ENCODE results near the gene GNAT1.

GNAT1 gene

GRCh38 chr3:50177346-50177745 is 14.1 kb upstream of the GNAT1 start:
- no peak for DNase-seq (ENCODE audit: low read depth, low spot score)

DNA sequence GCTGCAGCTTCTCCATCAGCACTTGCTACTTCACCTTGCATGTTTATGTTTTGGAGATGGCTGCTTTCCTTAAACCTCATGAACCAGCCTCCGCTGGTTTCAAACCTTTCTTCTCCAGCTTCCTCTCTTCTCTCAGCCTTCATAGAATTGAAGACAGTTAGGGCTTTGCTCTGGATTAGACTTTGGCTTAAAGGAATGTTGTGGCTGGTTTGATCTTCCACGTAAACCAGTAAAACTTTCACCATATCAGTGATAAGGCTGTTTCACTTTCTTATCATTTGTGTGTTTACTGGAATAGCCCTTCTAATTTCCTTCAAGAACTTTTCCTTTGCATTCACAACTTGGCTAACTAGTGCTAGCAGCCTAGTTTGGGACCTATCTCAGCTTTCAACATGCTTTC is 11.7 kb upstream of the GNAT1 start:
- DNase-seq (ENCODE audit: low read depth, low spot score): no peak

DNA sequence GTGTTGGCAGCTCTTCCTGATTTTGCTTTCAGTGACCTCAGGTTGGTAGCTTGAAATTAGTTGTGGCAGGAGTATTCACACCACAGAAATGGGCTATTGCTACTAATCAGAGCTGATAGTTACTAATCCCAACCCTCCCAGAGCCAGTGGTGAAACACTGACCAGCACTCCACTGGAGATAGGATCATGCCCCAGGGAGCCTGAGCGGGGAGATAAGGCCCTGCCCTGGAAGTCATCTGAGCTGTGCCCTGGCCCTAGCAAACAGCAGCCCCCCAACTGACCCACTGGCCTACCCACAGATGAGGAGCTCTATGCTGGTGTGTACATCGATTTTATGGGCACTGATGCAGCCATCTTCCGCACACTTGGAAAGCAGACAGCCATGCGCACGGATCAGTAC is 9.4 kb upstream of the GNAT1 start:
- no peak for DNase-seq (ENCODE audit: low read depth, low spot score)

DNA sequence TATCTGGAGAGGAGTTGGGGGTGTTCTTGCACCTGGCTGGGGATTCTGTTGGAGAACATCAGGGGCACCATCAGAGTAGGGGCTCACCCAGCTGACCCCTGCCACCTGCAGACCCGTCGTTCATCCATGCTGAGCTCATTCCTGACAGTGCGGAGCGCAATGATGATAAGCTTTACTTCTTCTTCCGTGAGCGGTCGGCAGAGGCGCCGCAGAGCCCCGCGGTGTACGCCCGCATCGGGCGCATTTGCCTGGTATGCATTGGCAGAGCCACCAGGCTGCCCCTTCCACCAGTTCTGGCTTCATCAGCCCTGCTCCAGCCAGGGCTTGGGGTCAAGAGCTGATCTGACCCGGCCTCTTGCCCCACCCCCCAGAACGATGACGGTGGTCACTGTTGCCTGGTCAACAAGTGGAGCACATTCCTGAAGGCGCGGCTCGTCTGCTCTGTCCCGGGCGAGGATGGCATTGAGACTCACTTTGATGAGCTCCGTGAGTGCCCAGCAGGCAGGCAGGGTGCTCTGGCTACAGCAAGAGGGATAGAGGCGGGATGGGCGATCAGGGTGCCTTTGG is 8.8 kb upstream of the GNAT1 start:
- DNase-seq (ENCODE audit: low read depth, low spot score): no peak

- no peak for DNase-seq (ENCODE audit: low read depth, low spot score)
Observed at GRCh38 chr3:50183755-50184154, 7.7 kb upstream of the GNAT1 start.

DNA sequence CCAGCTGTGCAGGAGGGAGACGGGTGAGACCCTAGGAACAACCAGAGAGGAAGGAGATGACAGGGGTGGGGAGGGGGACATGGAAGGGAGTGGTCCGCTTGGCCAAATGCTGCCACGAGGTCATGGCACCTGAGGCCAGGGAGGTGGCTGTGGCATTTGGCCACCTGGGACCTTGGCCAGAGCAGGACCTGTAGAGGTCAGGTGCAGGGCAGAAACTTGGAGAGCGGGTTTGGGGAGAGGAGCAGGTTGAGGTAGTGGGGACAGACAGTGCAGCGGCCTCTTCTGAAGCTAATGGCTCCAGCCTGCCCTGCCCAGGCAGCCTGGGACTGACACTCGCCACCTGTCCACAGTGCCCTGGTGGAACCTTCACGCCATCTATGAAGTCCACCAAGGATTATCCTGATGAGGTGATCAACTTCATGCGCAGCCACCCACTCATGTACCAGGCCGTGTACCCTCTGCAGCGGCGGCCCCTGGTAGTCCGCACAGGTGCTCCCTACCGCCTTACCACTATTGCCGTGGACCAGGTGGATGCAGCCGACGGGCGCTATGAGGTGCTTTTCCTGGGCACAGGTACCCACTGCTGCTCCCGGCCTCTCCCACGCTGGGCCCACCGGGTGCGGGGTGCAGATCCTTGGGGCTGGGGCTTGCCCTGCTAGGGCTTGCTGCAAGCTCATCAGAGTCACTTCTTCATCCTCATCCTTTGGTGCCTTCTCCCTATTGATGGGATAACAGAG is 7.0 kb upstream of the GNAT1 start:
- DNase-seq (ENCODE audit: low read depth, low spot score): no peak

DNA sequence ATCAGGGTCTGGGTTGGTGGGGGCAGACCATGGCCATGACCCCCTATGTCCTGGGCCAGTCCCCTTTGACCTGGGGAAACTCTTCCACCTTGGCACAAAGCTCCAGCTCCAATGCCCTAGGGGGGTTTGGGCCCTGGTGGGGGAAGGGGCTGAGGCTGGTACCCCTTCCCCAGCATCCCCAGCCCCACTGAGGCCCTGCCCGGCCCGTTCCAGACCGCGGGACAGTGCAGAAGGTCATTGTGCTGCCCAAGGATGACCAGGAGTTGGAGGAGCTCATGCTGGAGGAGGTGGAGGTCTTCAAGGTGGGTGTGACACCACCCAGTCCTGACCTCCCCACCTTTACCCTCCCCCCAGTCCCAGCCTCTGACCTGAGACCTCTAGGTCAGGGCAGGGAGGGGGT is 6.2 kb upstream of the GNAT1 start:
- no peak for DNase-seq (ENCODE audit: low read depth, low spot score)

DNA sequence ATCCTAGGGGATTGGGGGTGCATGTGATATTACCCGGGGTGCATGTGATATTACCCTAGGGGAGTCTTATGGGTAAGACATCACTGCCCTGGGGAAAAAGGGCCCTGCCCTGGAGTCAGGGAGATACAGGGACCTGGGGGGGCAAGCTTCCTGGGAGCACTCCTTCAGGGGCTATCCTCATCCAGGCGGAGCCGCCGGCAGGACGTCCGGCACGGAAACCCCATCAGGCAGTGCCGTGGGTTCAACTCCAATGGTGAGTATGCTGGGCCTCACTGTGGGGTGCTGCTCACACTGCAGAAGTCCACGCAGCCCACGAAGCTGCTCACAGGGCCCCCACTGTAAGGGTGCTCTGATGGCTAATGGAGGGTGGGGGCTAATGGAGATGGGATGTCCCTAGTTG is 5.3 kb upstream of the GNAT1 start:
- DNase-seq (ENCODE audit: low read depth, low spot score): no peak

- no peak for DNase-seq (ENCODE audit: low read depth, low spot score)
Observed at GRCh38 chr3:50187750-50188149, 3.7 kb upstream of the GNAT1 start.

- no peak for DNase-seq (ENCODE audit: low read depth, low spot score)
Observed at GRCh38 chr3:50189274-50189673, 2.1 kb upstream of the GNAT1 start.

GRCh38 chr3:50189989-50190388 is 1.4 kb upstream of the GNAT1 start:
- no peak for DNase-seq (ENCODE audit: low read depth, low spot score)

DNA sequence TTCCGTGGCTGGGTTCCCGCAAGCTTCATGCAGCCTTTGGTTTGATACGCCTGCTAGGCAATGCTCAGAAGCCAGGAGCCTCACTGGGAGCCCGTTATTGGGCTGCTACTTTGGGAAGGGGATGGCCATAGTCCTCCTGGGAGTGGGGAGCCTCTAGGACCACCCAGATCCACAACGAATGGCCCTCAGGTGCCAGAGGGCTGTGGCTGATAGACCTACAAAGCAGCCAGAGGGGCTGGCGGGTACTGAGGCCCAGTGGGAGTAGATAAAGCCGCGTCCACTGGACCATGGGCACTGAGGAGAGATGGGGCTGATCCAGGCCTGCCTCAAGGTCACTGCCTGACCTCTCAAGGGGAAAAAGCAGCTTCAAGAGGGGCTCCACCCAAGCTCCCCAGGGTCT is 714 bp downstream of the GNAT1 start:
- DNase-seq (ENCODE audit: low read depth, low spot score): no peak

GRCh38 chr3:50192689-50193141 is 1.3 kb downstream of the GNAT1 start:
- peak; percentile 63 for DNase-seq (ENCODE audit: low read depth, low spot score)

GRCh38 chr3:50193286-50193685 is 1.9 kb downstream of the GNAT1 start:
- no peak for DNase-seq (ENCODE audit: low read depth, low spot score)

- no peak for DNase-seq (ENCODE audit: low read depth, low spot score)
Observed at GRCh38 chr3:50193746-50194127, 2.3 kb downstream of the GNAT1 start.

DNA sequence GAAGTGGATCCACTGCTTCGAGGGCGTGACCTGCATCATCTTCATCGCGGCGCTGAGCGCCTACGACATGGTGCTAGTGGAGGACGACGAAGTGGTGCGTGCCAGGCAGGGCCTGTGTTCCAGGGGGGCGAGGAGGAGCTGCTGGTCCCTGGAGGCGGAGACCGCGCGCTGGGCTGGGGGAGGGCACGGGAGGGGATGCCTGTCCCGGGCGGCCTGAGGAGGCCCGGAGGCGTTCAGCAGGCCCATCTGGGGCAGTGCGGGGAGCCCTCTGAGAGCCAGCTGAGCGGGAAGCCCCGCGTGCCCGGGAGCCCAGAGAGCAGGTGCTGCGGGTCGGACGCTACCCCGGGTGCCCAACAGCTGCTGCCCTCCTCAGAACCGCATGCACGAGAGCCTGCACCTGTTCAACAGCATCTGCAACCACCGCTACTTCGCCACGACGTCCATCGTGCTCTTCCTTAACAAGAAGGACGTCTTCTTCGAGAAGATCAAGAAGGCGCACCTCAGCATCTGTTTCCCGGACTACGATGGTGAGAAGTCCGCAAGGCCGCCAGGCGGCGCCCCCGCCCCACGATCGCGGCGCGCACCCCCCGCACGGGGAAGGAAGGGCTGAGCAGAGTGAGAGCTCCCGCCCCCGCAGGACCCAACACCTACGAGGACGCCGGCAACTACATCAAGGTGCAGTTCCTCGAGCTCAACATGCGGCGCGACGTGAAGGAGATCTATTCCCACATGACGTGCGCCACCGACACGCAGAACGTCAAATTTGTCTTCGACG is 2.9 kb downstream of the GNAT1 start:
- DNase-seq (ENCODE audit: low read depth, low spot score): peak; percentile 62

DNA sequence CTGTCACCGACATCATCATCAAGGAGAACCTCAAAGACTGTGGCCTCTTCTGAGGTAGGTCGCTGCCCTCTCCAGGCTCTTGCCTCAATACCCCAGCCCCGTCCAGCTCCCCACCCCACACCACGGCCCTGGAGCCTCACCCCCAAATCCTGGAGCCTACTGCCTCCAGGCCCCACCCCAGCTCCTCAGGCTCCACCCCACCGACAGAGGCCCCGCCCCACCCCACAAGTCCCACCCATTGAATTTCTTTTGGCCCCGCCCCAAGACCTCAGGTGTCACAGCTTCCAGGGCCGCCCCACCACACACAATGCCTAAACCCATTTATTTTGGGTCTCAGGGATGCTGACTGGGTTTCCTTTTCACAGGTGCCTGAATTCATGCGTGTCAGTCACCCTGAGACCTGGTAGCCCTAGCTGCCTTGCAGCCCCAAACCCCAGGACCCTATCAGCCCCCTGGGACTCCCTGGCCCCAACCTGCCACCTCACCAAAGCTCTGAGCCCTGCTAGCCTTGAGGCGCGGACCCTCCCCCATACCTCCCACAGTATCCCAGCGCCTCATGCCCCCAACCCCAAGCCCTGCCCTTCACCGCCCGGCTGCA is 3.6 kb downstream of the GNAT1 start:
- DNase-seq (ENCODE audit: low read depth, low spot score): no peak

DNA sequence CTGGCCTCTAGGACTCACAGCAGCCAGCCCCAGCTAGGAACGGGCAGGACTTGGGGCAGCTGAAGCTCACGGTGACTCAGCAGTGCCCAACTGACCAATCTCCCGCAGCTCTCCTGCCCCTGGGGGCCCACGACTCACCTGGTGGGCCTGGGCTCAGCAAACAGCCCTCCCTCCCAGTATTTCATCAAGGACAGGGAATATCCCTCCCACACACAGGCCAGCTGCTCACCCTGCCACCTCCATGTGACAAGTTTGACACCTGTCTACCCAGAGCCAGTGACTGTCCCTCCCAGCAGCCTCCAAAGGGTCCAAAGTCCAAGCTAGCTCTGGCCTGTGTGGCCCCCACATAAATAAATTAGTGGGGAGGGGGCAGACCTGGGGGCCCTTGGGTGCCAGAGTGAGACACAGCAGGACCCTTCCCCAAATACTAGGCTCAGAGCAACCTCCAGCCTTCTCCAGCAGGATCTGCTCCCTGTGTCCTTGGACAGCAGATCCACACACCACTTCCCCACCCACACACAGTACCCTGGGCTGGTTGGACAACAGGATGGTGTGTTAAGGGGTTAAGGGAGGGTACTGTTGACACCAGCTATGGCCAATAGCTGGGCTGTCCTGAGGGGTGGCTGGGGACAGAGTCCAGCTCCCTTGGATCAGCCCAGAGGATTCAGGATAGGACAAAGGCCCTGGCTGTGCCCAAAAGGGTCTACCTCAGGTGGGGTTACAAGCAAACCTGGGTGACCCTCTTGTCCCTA is 4.3 kb downstream of the GNAT1 start:
- DNase-seq (ENCODE audit: low read depth, low spot score): no peak

DNA sequence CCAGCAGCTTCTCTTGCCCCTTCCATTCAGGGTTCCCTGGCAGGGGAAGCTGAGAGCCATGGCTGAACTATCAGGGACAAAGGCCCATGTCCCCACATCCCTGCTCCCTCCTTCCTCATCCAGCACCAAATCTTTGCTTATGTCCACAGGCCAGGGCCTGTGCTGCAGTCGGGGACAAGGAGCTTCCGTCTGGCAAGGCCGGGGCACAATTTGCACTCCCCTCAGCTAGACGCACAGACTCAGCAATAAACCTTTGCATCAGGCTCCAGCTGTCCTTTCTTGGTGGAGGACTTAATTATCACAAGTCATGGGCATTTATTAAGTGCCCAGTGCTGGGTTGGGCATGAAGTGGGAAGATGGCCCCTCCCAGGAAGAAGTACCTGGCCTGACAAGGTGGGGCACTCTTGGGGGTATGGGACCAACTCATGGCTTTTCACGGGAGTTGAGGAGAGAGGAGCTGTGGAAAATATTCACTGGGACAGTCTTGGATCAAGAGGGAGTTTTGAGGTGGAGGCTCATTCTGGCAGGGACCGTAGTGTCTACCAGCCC is 4.9 kb downstream of the GNAT1 start:
- DNase-seq (ENCODE audit: low read depth, low spot score): no peak

DNA sequence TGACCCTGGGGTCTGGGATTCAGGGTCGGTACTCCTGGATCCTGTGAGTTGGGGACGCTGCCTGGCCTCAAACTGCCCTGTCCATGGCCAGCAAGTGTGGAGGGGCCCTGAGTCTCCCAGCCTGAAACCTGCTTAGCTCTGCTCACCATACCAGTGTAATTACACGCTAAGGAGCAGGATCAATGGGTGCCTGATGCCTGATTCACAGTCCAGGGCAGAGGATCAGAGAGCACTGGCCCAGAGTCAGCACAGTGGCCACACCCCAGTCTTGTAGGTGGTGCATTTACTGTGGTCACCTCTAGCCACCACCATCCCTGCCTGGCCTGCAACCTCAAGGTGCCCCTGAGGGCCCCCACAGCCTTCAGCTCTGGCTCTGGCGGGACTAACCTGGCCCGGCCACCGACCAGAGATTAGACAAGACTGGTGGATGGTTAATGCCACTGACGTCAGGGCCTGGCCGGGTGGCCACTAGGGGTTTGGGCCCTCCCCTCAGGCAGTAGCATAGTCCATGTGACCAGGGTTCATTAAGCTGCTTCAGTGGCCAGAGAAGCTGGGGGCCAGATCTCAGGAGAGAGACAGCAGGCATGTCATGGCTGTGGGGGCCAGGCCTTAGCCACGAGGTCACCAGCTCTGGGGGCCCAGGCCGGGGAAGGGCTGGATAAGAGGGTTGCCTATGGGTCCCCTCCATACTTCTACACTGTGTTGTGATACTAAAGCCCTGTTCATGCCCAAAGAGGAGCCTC is 10.3 kb downstream of the GNAT1 start:
- no peak for DNase-seq (ENCODE audit: low read depth, low spot score)
